Activated T-cell treated with anti-CD3 and anti-CD28 coated beads, Interleukin-2, amount 50 U/mL, for 72 hours (primary cell): ENCODE data around the gene APBA3. TPM values are rescaled to one million over a fixed set of nuclear protein-coding genes. Genes with fewer than 3 reads are reported as not detected.

ENCODE experiments used
- ATAC-seq, 2 donors: fragments of 150-1000 bp; cut with Tn5 transposase; replicated peaks in 1 of 2; 2 replicates each; pipeline ENCODE4 v1.10.0; 2021; ENCODE audit warnings: moderate library complexity in 2 of 2, mild to moderate bottlenecking in 1 of 2
- DNase-seq, 2 donors: peaks; one replicate each; pipeline ENCODE4 v3.0.0; 2021 to 2022; ENCODE audit warnings: mixed read lengths in 1 of 2
- H3K27ac Mint-ChIP-seq: one replicate; pipeline ENCODE4 v1.8.0; 2022; ENCODE audit warnings: mild to moderate bottlenecking, moderate library complexity, mixed read lengths
- H3K27me3 Mint-ChIP-seq: one replicate; pipeline ENCODE4 v1.8.0; 2022; ENCODE audit warnings: low read depth, mixed read lengths
- H3K36me3 Mint-ChIP-seq, 2 donors: one replicate each; pipeline ENCODE4 v1.8.0; 2022; ENCODE audit warnings: mixed read lengths in 2 of 2, mild to moderate bottlenecking in 1 of 2; ENCODE audit not compliant: insufficient read depth in 2 of 2
- H3K4me1 Mint-ChIP-seq: one replicate; pipeline ENCODE4 v1.8.0; 2022; ENCODE audit warnings: low read depth, mixed read lengths
- H3K4me3 Mint-ChIP-seq, 2 donors: one replicate each; pipeline ENCODE4 v1.8.0; 2022; ENCODE audit warnings: mild to moderate bottlenecking in 2 of 2, mixed read lengths in 2 of 2, moderate library complexity in 2 of 2
- H3K9me3 Mint-ChIP-seq, 2 donors: one replicate each; pipeline ENCODE4 v1.8.0; 2022; ENCODE audit warnings: mixed read lengths in 2 of 2
- total RNA-seq, 2 donors: library from RNA; stranded (reverse); gene quantifications; one replicate each; pipeline ENCODE4 v1.2.3, GENCODE V29; 2022

Gene APBA3
- total RNA-seq, 2 donors from 2014 or later = 51.8 to 52.7 TPM

DNA sequence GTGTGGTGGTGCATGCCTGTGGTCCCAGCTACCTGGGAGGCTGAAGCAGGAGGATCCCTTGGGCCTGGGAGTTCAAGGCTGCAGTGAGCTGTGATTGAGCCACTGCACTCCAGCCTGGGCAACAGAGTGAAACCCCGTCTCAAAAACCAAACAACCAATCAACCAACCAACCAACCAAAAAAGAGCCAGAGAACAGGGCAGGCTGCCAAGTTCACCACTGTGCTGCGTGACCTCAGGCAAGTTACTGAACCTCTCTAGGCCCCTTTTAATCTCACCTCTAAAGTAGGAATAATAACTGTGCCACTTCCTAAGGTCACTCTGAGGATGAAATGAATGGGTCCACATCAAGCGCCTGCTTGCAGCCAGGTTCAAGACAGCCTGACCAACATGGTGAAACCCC, 36.4 kb downstream of the APBA3 start:
- H3K27ac Mint-ChIP-seq = no peak overlapping the region
- DNase-seq (no peak), ATAC-seq (no peak)
- no peak overlapping the region for H3K4me3 Mint-ChIP-seq
- H3K4me1 Mint-ChIP-seq = peaks cover 17% of the 10 kb centered on the region
- H3K36me3 Mint-ChIP-seq = no peaks in the 10 kb centered on the region
- H3K27me3 Mint-ChIP-seq = no peaks in the 10 kb centered on the region
- no peaks in the 10 kb centered on the region for H3K9me3 Mint-ChIP-seq

DNA sequence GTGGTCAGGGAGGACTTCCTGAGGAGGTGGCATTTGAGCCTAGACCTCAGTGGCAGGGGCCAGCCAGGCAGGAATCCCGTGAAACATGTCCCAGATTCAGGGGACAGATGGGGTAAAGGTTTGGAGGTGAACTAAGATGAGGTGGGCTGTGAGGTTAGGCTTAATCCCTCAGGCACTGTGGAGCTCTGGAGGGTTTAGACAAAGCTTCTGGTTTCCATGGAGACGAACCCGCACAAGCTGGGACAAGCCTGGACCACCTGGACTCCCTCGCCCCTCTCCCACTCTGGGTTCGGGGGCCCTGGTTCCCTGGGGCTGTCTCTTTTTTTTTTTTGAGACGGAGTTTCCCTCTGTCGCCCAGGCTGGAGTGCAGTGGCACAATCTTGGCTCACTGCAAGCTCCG, 37.6 kb downstream of the APBA3 start:
- ATAC-seq = no peak
- Mint-ChIP-seq H3K27me3 (no peaks in the 10 kb centered on the region), H3K36me3 (no peaks in the 10 kb centered on the region), H3K4me1 (peaks cover 17% of the 10 kb centered on the region), H3K27ac (no peak overlapping the region), H3K4me3 (no peak overlapping the region), H3K9me3 (no peaks in the 10 kb centered on the region)
- no peak for DNase-seq

DNA sequence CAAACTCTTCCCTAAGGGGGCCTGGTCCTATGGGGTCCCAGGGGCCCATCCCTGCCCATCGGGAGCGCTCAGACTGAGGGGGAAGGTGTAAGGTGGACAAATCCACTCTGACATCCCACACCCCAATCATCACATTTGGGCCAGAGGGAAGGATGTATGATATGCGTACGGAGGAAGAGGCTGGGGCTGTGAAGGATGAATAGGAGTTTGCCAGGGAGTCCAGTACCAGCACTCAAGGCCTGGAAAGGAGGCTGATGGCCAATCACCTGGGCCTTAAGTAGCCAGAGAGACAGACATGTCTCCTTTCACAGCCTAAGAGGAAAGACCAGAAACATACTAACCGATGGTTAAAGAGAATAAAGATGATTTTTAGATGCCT, 38.4 kb downstream of the APBA3 start:
- DNase-seq = no peak
- ATAC-seq = no peak
- no peak overlapping the region for H3K27ac Mint-ChIP-seq
- no peaks in the 10 kb centered on the region for H3K27me3 Mint-ChIP-seq
- H3K4me3 Mint-ChIP-seq = no peak overlapping the region
- peaks cover 12% of the 10 kb centered on the region for H3K4me1 Mint-ChIP-seq
- H3K36me3 Mint-ChIP-seq = no peaks in the 10 kb centered on the region
- no peaks in the 10 kb centered on the region for H3K9me3 Mint-ChIP-seq

DNA sequence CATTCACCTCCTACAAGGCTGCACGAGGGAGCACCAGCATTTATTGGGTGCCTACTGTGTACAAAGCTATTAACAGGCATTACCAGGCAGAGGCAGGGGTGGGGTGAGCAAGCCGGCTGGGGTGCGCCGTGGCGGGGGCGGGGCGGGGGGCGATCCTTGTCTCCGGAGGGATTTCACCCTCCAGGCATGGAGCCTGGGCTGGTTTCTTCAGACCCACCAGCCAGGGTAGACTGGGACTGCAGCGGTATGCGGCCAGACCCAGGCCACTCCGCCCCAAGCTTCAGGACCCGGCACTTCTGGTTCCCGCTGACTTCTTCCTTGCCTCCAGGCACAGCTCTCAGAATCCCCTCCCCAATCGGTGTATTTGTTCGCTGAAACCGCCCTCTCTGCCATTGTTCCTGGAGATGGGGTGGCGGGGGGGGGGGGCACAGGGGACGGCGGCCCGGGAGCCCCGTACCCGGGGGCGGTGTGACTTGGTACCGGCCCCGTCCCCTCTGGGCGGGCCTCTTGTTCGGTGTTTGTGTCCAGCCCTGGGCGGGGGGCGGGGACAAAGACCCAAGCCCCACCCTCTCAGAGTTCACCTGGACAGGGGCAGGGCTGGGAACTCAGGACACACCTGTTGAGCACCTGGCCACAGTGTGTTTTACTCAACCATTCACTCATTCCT, 38.9 kb downstream of the APBA3 start:
- DNase-seq (no peak), ATAC-seq (no peak)
- H3K9me3 Mint-ChIP-seq = no peaks in the 10 kb centered on the region
- no peaks in the 10 kb centered on the region for H3K36me3 Mint-ChIP-seq
- H3K4me3 Mint-ChIP-seq = peak overlapping the region; percentile 72 to 82
- no peaks in the 10 kb centered on the region for H3K27me3 Mint-ChIP-seq
- H3K4me1 Mint-ChIP-seq = peaks cover 12% of the 10 kb centered on the region
- no peak overlapping the region for H3K27ac Mint-ChIP-seq

DNA sequence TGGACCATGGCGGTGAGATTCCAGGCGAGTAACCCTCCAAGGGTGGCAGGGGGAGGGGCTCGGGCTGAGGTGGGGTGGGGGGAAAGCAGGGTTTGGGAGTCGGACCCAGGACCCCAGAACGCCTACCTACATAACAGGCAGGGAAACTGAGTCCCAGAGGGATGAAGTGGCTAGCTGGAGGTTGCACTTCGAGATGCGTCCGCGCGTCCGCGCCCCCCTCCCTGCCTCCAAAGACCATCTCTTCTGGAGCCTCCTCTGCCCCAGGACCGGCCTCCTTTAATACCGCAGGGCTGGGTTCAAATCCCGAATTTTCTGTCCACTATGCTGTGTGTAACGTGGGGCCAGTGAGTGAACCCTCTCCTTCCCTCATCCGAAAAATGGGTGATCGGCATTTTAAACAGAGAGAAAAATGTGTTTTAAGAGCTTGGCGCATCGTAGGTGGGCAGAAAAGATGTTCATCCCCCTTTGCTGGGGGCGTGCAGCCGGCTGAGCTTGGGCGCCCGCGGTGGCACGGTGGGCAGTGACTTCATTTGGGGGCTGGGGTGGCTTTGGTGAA, 39.5 kb downstream of the APBA3 start:
- Mint-ChIP-seq H3K36me3 (no peaks in the 10 kb centered on the region), H3K27ac (no peak overlapping the region), H3K27me3 (no peaks in the 10 kb centered on the region), H3K4me1 (peaks cover 12% of the 10 kb centered on the region), H3K4me3 (peak overlapping the region; percentile 72 to 82), H3K9me3 (no peaks in the 10 kb centered on the region)
- DNase-seq (no peak), ATAC-seq (no peak)

DNA sequence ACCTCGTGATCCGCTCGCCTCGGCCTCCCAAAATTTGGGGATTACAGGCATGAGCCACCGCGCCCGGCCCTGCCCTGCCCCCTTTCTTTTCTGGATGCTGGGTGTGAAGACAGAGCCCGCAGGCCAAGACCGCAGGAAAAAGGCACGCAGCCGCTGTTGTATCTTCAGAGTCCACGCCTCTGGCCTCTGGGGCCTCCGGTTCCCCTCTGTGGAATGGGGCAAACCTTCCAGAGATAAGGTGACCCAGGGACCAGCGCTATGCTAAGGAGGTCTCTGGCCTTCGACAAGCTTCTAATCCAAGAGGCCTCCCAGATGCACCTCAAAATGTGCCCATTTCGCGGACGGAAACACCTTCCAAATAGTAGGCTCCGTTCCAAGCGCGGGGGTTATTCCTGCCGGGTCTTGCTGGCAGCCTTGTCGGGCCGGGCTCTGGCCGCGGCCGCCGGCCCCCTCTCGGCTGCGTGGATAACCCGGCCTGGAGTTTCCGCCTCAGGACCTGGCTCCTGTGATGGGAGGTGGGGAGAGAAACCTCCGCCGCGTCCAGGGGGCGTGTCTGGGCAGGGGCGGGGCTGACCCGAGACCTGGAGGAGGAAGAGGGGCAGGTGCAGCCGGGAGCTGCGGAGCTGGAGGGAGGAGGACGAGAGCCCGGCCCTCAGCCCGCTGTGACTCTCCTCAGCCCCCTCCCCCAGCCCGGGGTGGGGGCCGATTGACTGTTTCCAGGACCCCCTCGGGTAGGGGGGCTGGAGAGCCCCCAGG, 40.2 kb downstream of the APBA3 start:
- Mint-ChIP-seq H3K4me1 (peaks cover 12% of the 10 kb centered on the region), H3K9me3 (no peaks in the 10 kb centered on the region), H3K27me3 (no peaks in the 10 kb centered on the region), H3K36me3 (no peaks in the 10 kb centered on the region), H3K4me3 (peak overlapping the region; percentile 72 to 82), H3K27ac (no peak overlapping the region)
- DNase-seq = peak; percentile 90 to 93
- ATAC-seq = peak; percentile 86 to 93

DNA sequence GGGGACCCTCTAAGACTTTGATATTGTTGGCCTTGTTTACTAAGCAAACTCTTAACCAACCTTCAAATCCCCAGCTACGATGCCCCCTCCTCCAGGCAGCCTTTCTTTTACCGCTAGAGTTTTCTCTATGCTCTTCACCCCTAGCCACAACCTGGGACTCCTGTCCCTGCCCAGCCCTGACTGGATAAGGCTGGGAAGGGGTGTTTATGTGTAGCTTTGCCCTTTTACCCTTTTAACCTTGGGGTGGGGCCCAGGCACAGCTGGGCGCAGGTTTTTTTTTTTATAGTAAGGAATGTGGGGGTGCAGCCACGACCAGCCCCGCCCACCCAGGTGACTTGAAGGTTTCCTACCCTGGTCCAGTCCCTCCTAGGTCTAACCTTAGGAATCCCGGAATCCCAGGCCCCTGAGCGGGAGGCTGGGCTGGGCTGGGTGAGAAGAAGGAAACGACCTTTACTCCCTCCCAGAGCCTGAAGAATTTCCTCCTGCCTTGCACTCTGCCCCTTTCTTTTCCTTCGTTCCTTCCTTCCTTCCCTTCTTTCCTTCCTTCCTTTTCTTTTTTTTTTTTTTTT, 41.1 kb downstream of the APBA3 start:
- ATAC-seq (no peak), DNase-seq (no peak)
- H3K4me1 Mint-ChIP-seq = peaks cover 12% of the 10 kb centered on the region
- H3K27ac Mint-ChIP-seq = no peak overlapping the region
- H3K9me3 Mint-ChIP-seq = no peaks in the 10 kb centered on the region
- no peak overlapping the region for H3K4me3 Mint-ChIP-seq
- H3K36me3 Mint-ChIP-seq = no peaks in the 10 kb centered on the region
- H3K27me3 Mint-ChIP-seq = no peaks in the 10 kb centered on the region

DNA sequence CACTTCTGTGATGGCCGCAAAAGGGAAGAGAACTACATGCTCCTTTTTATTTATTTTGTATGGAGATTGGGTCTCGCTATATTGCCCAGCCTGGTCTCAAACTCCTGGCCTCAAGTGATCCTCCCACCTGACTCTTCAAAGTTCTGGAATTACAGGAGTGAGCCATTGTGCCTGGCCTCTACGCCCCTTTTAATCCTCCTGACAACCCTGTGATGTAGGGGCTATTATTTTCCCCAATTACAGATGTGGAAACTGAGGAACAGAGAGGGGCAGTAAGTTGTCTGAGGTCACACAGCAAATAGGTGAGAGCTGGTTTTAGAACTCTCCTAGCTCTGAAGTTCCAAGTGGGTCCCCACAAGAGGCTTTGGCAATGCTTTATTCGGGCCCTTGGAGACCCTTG, 41.6 kb downstream of the APBA3 start:
- H3K27me3 Mint-ChIP-seq = no peaks in the 10 kb centered on the region
- no peak overlapping the region for H3K27ac Mint-ChIP-seq
- ATAC-seq (no peak), DNase-seq (no peak)
- peaks cover 8% of the 10 kb centered on the region for H3K4me1 Mint-ChIP-seq
- no peaks in the 10 kb centered on the region for H3K9me3 Mint-ChIP-seq
- H3K36me3 Mint-ChIP-seq = no peaks in the 10 kb centered on the region
- H3K4me3 Mint-ChIP-seq = no peak overlapping the region

DNA sequence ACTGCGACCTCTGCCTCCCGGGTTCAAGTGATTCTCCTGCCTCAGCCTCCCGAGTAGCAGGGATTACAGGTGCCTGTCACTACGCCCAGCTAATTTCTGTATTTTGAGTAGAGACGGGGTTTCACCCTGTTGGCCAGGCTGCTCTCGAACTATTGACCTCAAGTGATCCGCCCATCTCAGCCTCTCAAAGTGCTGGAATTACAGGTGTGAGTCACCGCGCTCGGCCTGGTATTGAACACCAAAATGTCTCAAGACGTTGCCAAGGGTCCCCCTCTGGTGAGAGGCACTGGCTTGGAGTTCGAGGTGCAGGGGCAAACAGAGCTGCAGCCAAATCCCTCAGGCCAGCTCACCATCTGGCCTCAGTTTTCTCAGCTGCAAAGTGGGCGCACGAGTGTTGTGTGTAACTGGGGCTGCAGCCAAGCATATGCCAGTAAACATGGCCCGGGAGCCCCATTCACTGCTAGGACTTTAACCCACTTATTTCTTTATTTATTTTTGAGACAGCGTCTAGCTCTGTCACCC, 45.3 kb downstream of the APBA3 start:
- Mint-ChIP-seq H3K9me3 (no peaks in the 10 kb centered on the region), H3K27ac (no peak overlapping the region), H3K36me3 (no peaks in the 10 kb centered on the region), H3K27me3 (no peaks in the 10 kb centered on the region), H3K4me1 (no peaks in the 10 kb centered on the region), H3K4me3 (no peak overlapping the region)
- DNase-seq (no peak), ATAC-seq (no peak)

DNA sequence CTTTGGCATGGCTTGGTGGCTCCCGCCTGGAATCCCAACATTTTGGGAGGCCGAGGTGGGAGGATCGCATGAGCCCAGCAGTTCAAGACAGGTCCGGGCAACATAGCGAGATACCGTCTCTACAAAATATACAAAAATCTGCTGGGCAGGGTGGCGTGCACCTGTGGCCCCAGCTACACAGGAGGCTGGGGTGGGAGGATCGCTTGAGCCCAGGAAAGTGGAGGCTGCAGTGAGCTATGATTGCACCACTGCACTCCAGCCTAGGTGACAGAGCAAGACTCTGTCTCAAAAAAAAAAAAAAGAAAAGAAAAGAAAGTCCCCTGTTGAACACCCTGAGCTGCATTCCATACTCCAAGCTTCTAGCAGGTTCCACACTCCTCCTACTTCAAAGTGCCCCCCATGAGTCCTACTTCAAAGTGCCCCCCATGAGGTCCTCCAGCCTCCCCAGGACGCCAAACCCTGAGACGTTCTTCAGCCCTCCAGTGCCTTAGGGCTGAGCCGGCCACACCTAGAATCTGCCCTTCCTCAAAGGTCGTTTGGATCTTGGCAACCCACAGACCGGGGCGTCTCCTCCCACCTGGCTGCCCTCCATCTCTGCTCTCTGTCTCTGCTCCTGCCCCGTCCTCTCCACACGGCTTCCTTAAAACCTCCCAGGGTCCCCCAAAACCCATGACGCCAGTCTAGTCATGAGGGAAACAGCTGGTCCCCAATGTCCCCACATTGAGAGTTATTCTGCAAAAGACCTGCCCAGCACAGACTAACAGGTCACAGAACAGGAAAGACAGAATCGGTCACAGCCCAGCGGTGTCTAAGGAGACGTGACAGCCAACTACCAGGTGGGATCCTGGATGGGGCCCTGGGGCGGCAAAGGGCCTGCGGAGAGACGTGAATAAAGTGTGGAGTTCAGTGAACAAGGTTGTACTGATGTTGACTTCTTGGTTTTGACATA, 48.6 kb downstream of the APBA3 start:
- DNase-seq = no peak

DNA sequence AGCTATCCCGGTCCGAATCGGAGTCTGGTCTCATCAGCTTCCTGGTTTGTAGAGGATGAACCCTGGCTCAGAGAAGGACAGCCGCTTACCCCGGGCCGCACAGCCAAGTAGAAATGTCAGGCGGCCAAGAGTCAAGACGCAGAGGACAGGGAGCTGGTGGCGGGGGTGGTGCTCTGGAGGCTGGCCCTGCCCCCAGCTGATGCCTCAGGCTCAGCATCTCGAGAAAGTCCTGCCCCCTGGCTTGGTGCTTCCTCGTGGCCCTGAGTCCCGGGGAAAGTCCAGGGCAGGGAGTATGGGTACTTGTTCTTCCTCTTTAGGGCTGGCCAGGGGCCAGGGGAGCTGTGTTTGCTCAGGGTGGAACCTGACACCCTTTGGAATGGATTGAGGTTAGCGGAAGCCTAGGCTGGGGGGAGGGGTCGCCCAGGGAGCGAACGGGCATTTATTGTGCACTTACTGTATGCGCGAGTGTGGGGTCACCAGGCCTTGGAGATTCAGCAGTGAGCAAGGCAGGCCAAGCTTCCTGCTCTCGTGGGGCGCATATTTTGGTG, 51.2 kb downstream of the APBA3 start:
- Mint-ChIP-seq H3K36me3 (no peaks in the 10 kb centered on the region), H3K27ac (no peak overlapping the region), H3K9me3 (no peaks in the 10 kb centered on the region), H3K27me3 (peaks cover 5% of the 10 kb centered on the region), H3K4me1 (peaks cover 6% of the 10 kb centered on the region), H3K4me3 (no peak overlapping the region)
- no peak for DNase-seq
- no peak for ATAC-seq

More for the DNA sequence above, 48.6 kb downstream of the APBA3 start:
- Mint-ChIP-seq H3K36me3 (no peaks in the 10 kb centered on the region), H3K27me3 (peaks cover 5% of the 10 kb centered on the region), H3K27ac (no peak overlapping the region), H3K9me3 (no peaks in the 10 kb centered on the region), H3K4me1 (no peaks in the 10 kb centered on the region), H3K4me3 (no peak overlapping the region)
- ATAC-seq = no peak

DNA sequence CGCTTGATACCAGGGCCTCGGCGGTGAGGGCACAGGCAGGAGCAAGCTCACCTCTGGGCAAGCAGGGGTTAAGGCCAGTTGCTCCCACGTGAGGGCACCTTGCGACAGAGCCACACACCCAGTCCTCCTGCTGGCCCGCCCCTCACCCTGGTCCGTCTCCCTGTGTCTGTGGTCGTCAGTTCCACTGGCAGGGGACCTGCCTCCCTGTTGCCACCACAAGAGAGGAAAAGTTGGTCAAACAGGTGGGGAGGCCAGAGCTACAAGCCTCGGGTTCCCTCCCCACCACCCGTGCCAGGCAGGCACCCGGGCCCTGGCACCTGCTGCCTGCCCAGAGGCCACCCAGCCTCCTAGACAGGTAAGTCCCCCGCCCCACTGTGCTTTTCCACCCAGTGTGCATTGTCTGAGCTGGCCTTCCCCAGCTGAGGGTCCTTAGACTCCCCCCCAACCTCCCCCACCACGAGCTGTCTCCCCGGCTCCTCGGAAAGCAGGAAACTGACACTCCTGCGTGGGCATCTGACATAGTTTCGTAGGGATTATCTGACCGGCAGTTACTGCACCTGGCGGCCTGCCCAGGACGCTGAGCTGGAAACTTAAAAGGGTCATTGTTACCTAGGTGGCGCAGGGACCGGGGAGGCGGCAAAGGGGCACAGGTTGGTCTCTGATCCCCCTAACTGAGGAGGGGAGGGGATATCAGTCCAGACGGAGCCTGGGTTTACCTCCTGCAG, 53.1 kb downstream of the APBA3 start, which contains the start of gene TJP3:
Gene TJP3 (plus strand): TSS at position 178 of the 725 bp plus-strand sequence. CDS start 20,049 bp downstream, outside the sequence.
- no peaks in the 10 kb centered on the region for H3K36me3 Mint-ChIP-seq
- H3K4me1 Mint-ChIP-seq = peaks cover 6% of the 10 kb centered on the region
- no peaks in the 10 kb centered on the region for H3K9me3 Mint-ChIP-seq
- DNase-seq (no peak), ATAC-seq (no peak)
- peaks cover 5% of the 10 kb centered on the region for H3K27me3 Mint-ChIP-seq
- no peak within 1 kb of the TSS for H3K4me3 Mint-ChIP-seq
- no peak within 1 kb of the TSS for H3K27ac Mint-ChIP-seq
